IgD-negative memory B cell (primary cell): Measurements from ENCODE around the gene ASB4. TPM values are rescaled to one million over a fixed set of nuclear protein-coding genes. Genes with fewer than 3 reads are reported as not detected.
"Not testable (repeated sequence)": the region's sequence is repeated elsewhere in the genome, so short reads cannot be mapped to it uniquely, and the experiment has no call there.

Source experiments
- H3K27ac Mint-ChIP-seq, 3 donors: one replicate each; pipeline ENCODE4 v1.8.0; 2020 to 2022; ENCODE audit warnings: mild to moderate bottlenecking in 3 of 3, mixed read lengths in 3 of 3, moderate library complexity in 1 of 3
- H3K27me3 Mint-ChIP-seq: one replicate; pipeline ENCODE4 v1.8.0; 2021; ENCODE audit warnings: mixed read lengths
- H3K36me3 Mint-ChIP-seq: one replicate; pipeline ENCODE4 v1.8.0; 2020; ENCODE audit warnings: mild to moderate bottlenecking, mixed read lengths
- H3K4me1 Mint-ChIP-seq, 3 donors: one replicate each; pipeline ENCODE4 v1.8.0; 2020 to 2022; ENCODE audit warnings: mixed read lengths in 3 of 3, mild to moderate bottlenecking in 1 of 3
- H3K4me3 Mint-ChIP-seq, 4 donors: one replicate each; pipeline ENCODE4 v1.8.0; 2020 to 2022; ENCODE audit warnings: mild to moderate bottlenecking in 4 of 4, mixed read lengths in 4 of 4, moderate library complexity in 3 of 4
- H3K9me3 Mint-ChIP-seq, 3 donors: one replicate each; pipeline ENCODE4 v1.8.0; 2020 to 2021; ENCODE audit warnings: mixed read lengths in 3 of 3, mild to moderate bottlenecking in 1 of 3
- polyA plus RNA-seq: library from polyadenylated mRNA; unstranded; fragments of 300-500 nt; fragmentation: Illumina TruSeq; gene quantifications from one replicate; pipeline ENCODE4 v1.2.3, GENCODE V29; 2021

Gene ASB4
- polyA plus RNA-seq, 1 donor from 2014 or later = not detected

DNA sequence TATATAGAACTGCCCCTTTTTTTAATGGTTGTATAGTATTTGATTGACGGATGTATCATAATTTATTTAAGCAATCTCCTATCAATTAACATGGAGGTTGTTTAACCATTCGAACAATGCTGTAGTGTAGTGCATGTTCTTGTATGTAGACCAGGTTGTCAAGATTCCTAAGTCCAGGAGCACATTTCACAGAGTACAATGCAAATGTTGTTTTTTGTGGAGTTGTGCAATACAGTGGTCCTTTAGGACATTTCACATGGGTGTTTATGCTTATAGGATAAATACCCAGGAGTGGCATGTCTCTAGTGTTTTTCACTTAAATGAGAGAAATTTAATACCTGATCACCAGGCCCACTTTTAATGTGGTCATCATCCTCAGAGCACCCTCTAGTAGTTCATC lies 8.1 kb downstream of the ASB4 start:
- no peaks in the 10 kb centered on the region for H3K4me1 Mint-ChIP-seq
- peaks cover 3% of the 10 kb centered on the region for H3K27me3 Mint-ChIP-seq
- H3K36me3 Mint-ChIP-seq = no peaks in the 10 kb centered on the region
- H3K4me3 Mint-ChIP-seq = no peak overlapping the region
- H3K9me3 Mint-ChIP-seq = peaks cover 0 to 3% (median 0%) of the 10 kb centered on the region in 3 donors
- no peak overlapping the region for H3K27ac Mint-ChIP-seq

DNA sequence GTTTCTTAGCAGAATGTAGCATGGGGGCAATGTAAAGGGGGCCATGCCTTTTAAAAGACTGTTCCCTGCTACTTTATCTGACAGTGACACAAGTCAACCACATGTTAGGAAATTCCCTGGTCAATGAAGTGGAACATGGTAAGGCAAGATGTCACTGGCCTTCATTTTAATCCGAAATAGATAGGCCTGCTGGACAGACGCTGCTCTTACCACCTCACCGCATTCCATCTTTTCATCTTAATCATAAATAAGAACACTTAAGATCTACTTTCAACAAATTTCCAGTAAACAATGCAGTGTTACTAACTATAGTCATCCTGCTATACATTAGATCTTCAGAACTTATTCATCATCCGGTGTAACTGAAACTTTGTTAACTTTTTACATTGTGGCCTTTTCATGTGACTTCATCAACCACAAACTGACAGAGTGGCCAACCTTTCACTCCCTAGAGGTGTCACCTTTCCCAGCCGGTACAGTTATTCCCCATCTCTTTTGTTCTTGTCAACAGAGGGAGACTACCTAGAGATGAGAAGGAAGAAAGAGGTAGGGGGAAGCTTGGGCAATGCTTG lies 15.6 kb downstream of the ASB4 start:
- peaks cover 6% of the 10 kb centered on the region for H3K27me3 Mint-ChIP-seq
- no peaks in the 10 kb centered on the region for H3K36me3 Mint-ChIP-seq
- peaks cover 7 to 10% (median 8%) of the 10 kb centered on the region in 3 donors for H3K4me1 Mint-ChIP-seq
- peak overlapping the region in 1 of 4 donors; percentile 0 for H3K4me3 Mint-ChIP-seq
- peaks cover 0 to 3% (median 0%) of the 10 kb centered on the region in 3 donors for H3K9me3 Mint-ChIP-seq
- no peak overlapping the region for H3K27ac Mint-ChIP-seq

DNA sequence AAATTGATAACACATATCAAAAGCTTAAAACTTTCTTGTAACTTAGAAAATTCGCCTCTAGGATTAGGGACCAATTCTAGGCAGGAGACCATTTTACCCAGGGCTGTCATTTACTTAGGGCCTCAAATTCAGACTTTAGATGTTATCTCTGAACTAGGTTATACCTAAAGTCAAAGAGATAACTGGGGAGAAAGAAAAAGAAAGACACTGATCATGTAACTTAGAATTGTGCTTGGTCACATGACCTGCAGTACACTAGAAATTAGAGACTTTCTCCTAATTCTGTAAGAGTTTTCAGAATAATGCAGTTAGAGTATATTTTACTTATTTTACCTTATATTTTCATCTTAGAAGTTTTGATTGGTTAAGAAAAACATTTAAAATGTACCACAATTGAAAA lies 16.7 kb downstream of the ASB4 start:
- H3K4me1 Mint-ChIP-seq = peaks cover 7 to 10% (median 8%) of the 10 kb centered on the region in 3 donors
- no peak overlapping the region for H3K27ac Mint-ChIP-seq
- H3K27me3 Mint-ChIP-seq = peaks cover 6% of the 10 kb centered on the region
- H3K9me3 Mint-ChIP-seq = peaks cover 0 to 3% (median 0%) of the 10 kb centered on the region in 3 donors
- no peaks in the 10 kb centered on the region for H3K36me3 Mint-ChIP-seq
- no peak overlapping the region for H3K4me3 Mint-ChIP-seq

DNA sequence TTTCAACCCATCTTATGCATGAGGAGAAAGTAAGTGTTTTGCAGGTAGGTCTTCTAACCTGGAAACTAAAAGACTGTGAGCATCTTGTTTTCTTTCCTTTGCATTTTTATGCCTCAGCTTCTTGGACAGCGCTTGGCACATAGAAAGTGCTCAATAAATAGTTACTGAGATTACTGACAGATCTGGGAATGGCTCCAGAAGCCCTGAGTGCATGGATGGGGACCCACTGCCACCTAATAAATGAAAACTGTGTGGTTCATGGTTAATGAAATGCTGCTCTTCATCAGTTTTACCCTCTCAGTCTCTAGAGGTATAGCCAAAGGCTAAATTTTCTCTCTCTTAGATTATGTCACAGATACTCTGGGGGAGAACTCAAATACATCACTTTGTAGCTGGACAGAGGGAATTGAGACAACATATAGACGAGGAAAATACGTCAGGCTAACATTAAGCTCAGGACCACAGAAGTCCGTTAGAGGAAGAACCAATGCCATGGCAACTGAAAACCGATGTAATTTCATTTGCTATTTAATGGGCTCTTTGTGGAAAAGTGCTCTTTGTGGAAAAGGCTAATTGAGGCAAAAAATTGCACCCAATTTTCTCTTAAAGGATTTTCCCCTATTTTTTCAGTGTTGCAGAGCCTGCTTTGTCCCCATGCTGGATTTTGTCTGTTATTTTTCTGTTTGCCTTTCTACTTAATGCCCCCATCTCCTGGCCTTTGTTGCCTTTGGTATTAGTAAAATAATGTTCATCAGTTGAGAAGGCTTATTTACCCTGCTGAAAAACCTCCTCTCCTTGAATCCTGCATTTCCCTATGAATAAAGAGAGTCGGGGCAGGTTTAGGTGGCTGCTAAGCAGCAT lies 17.8 kb downstream of the ASB4 start:
- Mint-ChIP-seq H3K4me3 (no peak overlapping the region), H3K27me3 (peaks cover 6% of the 10 kb centered on the region), H3K9me3 (no peaks in the 10 kb centered on the region), H3K4me1 (peaks cover 7 to 10% (median 8%) of the 10 kb centered on the region in 3 donors), H3K27ac (no peak overlapping the region), H3K36me3 (no peaks in the 10 kb centered on the region)

DNA sequence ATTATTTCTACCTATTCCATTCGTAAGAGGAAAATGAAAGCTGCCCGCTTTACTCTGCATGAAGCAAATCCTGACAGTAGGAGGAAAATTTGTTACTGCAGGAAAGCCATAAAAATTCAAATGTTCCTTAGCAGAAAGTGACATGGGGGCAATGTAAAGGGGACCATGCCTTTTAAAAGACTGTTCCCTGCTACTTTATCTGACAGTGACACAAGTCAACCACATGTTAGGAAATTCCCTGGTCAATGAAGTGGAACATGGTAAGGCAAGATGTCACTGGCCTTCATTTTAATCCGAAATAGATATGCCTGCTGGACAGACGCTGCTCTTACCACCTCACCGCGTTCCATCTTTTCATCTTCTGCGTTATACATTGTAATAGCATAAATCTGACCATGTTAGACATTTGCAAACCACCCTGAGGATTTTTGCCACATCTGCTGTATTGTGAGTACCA lies 18.4 kb downstream of the ASB4 start:
- H3K36me3 Mint-ChIP-seq, H3K4me1 Mint-ChIP-seq, H3K9me3 Mint-ChIP-seq, H3K27ac Mint-ChIP-seq, H3K27me3 Mint-ChIP-seq, H3K4me3 Mint-ChIP-seq: not testable (repeated sequence)

DNA sequence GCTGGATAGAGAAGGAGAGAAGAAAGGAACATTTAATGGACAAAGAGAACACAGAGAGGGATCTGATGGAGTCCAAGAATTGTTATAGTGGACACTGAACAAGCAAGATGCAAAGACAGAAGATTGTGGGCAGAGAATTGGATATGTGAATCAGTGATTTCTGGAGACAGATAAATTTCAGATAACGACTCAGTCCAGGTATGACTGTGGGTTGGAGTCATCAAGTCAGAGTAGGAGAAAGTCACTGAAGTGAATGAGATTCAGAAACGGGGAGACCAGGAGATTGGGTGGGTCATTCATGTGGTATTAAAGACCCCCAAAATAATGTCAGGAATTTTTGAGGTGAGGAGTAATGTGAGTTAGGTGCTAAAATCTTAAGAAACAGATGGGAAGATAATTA lies 23.0 kb downstream of the ASB4 start:
- Mint-ChIP-seq H3K27ac (no peak overlapping the region), H3K27me3 (no peaks in the 10 kb centered on the region), H3K4me1 (no peaks in the 10 kb centered on the region), H3K36me3 (no peaks in the 10 kb centered on the region), H3K9me3 (no peaks in the 10 kb centered on the region), H3K4me3 (no peak overlapping the region)

DNA sequence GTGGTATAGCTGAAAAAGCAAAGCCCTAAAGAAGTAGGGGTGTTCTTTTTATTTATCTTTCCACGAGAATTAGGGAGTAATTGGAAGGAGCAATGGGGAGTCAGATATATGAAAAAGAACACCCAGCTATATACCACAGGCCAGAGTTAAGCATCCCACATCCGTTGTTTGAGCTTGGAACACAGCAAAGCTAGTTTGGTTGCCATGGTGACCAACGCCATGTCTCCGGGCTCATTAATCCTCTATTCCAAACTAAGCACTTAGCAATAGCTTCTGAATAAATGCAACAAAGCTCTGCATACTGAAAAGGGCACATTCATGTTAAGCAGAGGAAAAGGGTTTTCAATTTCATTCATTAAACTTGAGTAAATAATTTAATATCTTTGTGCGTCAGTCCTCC lies 23.5 kb downstream of the ASB4 start:
- H3K27me3 Mint-ChIP-seq = no peaks in the 10 kb centered on the region
- H3K27ac Mint-ChIP-seq = no peak overlapping the region
- no peaks in the 10 kb centered on the region for H3K9me3 Mint-ChIP-seq
- H3K36me3 Mint-ChIP-seq = no peaks in the 10 kb centered on the region
- no peak overlapping the region for H3K4me3 Mint-ChIP-seq
- no peaks in the 10 kb centered on the region for H3K4me1 Mint-ChIP-seq

DNA sequence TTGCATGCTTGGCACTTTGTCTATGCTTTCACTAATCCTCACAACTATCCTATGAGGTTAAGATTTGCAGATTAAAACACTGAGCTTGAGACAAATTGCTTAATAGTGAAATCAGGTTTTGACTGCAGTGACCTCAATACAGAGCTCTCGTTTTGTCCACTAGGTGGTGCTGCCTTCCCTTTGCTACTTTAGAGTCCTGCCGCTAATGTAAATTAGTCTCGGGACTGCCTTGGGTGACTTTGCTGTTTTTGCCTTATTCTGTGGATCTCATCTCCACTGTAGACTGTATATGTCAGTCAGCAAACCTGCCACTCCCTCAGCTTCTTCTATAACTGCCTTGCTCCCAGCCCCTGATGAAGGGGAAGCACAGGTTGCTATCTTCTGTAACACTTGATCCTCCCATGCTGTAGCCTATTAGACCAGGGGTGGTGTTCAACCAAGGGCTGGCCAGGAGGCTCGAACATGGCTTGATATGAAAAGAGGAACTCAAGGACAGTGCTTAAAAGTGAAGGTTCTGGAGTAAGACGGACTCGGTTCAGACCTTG lies 26.0 kb downstream of the ASB4 start:
- Mint-ChIP-seq H3K36me3 (no peaks in the 10 kb centered on the region), H3K27ac (no peak overlapping the region), H3K4me3 (no peak overlapping the region), H3K27me3 (peaks cover 6% of the 10 kb centered on the region), H3K9me3 (no peaks in the 10 kb centered on the region), H3K4me1 (peaks cover 0 to 2% (median 0%) of the 10 kb centered on the region in 3 donors)

DNA sequence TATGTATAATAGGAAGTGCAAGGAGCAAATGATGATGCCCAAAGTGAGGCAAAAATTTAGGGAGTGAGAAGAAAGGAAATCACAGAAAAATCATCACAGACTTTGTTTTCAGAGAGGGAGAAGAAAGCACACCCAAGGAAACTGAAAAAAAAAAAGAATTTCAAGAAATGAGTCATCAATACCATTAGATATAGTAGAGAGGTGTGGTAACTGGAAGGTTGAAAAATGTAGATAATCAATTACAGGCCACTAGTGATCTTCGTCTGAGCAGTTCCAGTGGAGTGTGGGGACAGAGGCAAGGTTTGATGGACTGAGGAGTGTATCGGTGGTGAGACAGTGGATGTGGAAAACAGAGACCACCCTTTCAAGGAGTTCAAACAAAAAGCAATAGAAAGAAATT lies 31.7 kb downstream of the ASB4 start:
- H3K4me3 Mint-ChIP-seq = no peak overlapping the region
- H3K36me3 Mint-ChIP-seq = no peaks in the 10 kb centered on the region
- H3K9me3 Mint-ChIP-seq = no peaks in the 10 kb centered on the region
- no peak overlapping the region for H3K27ac Mint-ChIP-seq
- peaks cover 9% of the 10 kb centered on the region for H3K27me3 Mint-ChIP-seq
- H3K4me1 Mint-ChIP-seq = peaks cover 0 to 2% (median 0%) of the 10 kb centered on the region in 3 donors

DNA sequence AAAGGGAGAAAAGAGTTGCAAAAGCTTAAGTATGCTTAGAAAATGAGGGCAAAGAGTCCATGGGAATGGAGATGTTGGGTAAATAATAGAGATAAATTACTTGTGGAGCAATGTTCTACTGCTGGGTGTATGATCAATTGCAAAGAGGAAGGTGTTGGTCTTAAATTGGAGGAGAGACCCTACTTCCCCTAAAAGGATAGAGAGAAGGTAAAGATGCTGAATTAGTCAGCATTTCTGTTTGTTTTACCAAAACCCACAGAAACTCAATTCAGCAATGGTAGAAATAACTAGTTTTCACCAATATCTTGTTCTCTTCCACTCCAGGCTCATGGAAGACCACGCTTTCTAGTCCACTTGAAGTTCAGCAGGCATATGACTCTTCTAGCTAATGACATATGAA lies 32.1 kb downstream of the ASB4 start:
- no peaks in the 10 kb centered on the region for H3K36me3 Mint-ChIP-seq
- peaks cover 0 to 2% (median 0%) of the 10 kb centered on the region in 3 donors for H3K4me1 Mint-ChIP-seq
- no peaks in the 10 kb centered on the region for H3K9me3 Mint-ChIP-seq
- peaks cover 9% of the 10 kb centered on the region for H3K27me3 Mint-ChIP-seq
- no peak overlapping the region for H3K27ac Mint-ChIP-seq
- H3K4me3 Mint-ChIP-seq = no peak overlapping the region

DNA sequence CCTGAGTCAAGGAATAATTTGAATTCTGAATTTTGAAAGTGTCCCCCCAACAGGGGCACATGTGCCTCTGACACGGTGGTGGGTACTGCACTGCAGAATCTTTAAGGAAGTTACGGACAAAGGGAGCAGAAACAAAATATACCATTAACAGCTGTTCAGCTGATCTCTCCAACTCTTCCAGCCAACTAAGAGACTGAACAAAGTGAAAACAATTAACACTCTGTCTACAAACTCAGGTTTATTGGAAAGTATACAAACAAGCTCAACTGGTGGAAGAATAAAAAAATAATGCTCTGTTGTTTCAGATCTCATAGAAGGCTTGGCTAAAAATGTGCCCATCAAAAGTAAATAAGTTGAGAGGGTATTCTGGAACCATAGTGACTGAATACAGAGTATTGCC lies 34.4 kb downstream of the ASB4 start:
- Mint-ChIP-seq H3K9me3 (no peaks in the 10 kb centered on the region), H3K4me1 (peaks cover 0 to 2% (median 0%) of the 10 kb centered on the region in 3 donors), H3K27ac (no peak overlapping the region), H3K36me3 (no peaks in the 10 kb centered on the region), H3K4me3 (no peak overlapping the region), H3K27me3 (peaks cover 9% of the 10 kb centered on the region)

DNA sequence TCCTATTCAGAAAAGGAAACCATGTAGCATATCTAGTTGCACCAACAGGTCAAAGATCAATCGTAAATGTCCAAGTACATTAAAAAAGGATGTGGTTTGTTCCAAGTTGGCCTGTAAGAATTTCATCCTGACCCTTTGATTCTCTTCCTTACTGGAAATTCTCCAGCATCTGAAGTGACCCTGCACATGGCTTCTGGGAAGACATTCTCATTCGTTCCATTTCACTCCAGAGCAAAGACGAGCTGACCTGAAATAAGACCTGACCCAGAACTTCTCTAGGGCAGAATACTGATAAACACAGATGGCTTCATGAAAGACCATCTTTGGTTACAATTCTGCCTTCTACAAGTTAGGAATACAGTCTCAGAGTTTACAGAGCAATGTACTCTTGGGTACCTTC lies 39.8 kb downstream of the ASB4 start:
- no peak overlapping the region for H3K4me3 Mint-ChIP-seq
- H3K36me3 Mint-ChIP-seq = no peaks in the 10 kb centered on the region

DNA sequence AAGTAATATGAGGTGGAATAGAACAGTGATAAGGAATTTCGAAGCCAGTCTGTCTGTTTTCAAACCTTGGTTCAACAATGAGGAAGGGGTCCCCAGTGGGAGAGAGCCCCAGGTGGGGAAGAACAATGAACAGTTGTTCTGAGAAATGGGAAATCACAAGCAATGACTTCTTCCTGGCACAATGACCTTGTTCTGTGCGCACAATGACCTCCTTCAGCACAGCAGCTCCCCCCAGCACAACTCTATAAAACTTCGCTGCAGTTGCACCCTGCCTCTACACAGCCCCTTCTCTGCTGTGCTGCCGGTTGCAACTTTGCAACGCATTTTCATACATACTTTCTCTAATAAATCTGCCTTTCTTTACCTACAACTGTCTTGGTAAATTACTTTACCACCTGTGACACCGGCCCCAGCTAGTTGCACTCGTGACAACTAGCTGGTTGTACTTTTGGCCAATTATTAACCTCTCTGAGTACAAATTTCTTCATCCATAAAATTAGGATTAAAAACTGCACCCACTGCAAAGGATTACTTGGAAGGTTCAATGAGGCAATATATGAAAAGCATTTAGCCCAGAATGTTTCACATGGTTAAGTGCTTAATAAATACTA lies 40.5 kb downstream of the ASB4 start:
- H3K9me3 Mint-ChIP-seq = no peaks in the 10 kb centered on the region
- no peaks in the 10 kb centered on the region for H3K36me3 Mint-ChIP-seq
- H3K4me1 Mint-ChIP-seq = peaks cover 0 to 2% (median 2%) of the 10 kb centered on the region in 3 donors
- peaks cover 5% of the 10 kb centered on the region for H3K27me3 Mint-ChIP-seq
- no peak overlapping the region for H3K27ac Mint-ChIP-seq
- H3K4me3 Mint-ChIP-seq = no peak overlapping the region

More for the DNA sequence above, 39.8 kb downstream of the ASB4 start:
- H3K9me3 Mint-ChIP-seq = no peaks in the 10 kb centered on the region
- peaks cover 0 to 2% (median 2%) of the 10 kb centered on the region in 3 donors for H3K4me1 Mint-ChIP-seq
- peaks cover 5% of the 10 kb centered on the region for H3K27me3 Mint-ChIP-seq
- no peak overlapping the region for H3K27ac Mint-ChIP-seq

DNA sequence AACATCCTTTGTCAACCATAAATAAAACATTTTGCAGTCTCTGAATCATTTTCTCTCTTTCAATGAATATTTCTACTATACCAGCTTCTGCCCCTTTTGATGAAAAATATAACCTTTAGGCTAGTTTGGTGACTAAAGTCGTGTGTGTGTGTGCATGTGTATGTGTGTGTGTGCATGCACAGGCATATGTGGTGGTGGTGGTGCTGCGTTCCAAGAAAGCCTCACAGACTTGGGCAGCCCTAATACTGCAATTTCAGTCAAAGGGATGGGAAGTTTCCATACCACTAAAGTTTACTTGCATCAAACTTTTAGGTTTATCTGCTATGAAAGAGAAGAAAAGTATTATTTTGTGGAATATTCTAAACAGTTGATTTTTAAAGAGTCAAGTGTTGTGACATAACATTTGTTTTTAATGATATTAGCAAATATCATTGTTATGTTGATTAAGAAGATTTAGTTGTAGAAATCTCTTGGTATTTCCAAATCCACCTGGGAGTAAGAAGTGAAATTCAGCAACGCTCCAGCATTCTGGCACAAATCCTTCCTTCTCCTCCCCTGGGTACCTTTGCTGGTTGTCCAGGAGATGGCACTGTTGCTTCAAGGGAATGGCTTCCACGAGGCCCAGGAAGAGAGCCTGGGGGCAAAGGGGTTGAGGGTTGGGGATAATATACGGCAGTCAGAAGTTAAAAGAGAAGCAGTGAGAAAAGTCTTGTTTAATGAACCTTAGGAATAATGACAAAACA lies 41.5 kb downstream of the ASB4 start:
- no peaks in the 10 kb centered on the region for H3K36me3 Mint-ChIP-seq
- H3K4me3 Mint-ChIP-seq = no peak overlapping the region
- no peaks in the 10 kb centered on the region for H3K9me3 Mint-ChIP-seq
- peaks cover 0 to 2% (median 2%) of the 10 kb centered on the region in 3 donors for H3K4me1 Mint-ChIP-seq
- peaks cover 4% of the 10 kb centered on the region for H3K27me3 Mint-ChIP-seq
- H3K27ac Mint-ChIP-seq = no peak overlapping the region
